ENCODE results near the gene NINJ1.

DNA sequence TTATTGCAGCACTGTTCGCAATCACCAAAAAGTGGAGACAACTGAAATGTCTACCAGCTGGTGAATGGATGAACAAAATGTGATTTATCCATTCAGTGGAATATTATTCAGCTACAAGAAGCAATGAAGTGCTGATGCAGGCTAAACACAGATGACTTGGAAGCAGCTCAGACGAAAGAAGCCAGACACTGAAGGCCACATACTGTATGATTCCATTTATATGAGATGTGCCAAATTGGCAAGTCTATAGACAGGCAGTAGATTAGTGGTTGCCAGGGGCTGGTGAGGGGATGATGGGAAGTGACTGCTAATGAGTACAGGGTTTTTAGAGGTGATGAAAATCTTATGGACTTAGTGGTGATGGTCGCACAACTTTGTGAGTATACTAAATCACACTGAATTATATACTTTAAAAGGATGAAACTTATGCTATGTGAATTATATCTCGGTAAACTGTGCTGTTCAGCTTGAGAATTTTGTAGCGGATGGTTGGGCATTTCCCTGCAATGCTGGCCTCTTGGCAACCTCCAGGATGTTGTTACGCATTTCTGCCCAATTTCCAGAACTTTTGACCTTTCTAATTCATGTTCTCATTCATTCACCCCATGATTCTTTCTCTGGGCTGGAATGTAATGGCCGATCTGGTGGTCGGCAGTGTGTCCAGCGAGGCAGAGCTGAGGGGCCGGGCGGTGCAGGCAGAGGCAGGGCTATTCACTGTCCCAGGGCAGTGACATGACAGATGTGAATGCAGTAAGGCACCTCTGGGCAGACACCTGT, 27.9 kb upstream of the NINJ1 start:
- no peak for TF ChIP-seq POLR2AphosphoS5 (IDR thresholded peaks at IDR 0.05; ENCODE audit: low read depth, low read length)
- TF ChIP-seq FOXP2 (optimal IDR thresholded peaks at IDR 0.05; ENCODE audit: borderline replicate concordance, extremely low read depth, extremely low read length, insufficient read depth), result no peak
- TF ChIP-seq REST (IDR thresholded peaks at IDR 0.05; ENCODE audit: insufficient read depth in 1 of 2, low read depth in 2 of 2, low read length in 2 of 2), result no peak
- TF ChIP-seq TAF1 (IDR thresholded peaks at IDR 0.05; ENCODE audit: borderline replicate concordance, insufficient read depth, low read length), result no peak
- no peak for TF ChIP-seq SIN3A (IDR thresholded peaks at IDR 0.05; ENCODE audit: borderline replicate concordance, insufficient read depth, low read length)
